ENCODE results near the gene PTPRA.

PTPRA gene

DNA sequence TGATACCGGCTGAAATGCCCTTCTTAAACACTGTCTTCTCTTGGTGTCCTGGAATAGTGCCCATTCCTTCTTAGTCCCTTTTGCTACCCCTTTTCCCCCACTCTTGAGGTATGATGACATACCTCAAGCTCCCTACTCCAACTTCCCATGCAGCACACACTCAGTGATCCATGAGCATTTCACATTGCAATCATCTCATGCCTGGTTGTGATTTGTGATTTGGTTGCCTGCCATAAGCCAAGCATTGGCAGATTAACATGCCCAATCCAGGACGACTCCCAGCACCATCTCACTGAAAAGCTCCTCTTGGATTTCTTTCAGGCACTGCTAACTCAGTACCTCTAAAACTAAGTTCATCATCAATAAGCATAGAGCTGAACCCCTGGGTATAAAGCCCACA lies 14.7 kb upstream of the PTPRA start:
- DNase-seq = no peak

- no peak for DNase-seq
Observed at GRCh38 chr20:2859330-2860121, 13.8 kb upstream of the PTPRA start.

DNA sequence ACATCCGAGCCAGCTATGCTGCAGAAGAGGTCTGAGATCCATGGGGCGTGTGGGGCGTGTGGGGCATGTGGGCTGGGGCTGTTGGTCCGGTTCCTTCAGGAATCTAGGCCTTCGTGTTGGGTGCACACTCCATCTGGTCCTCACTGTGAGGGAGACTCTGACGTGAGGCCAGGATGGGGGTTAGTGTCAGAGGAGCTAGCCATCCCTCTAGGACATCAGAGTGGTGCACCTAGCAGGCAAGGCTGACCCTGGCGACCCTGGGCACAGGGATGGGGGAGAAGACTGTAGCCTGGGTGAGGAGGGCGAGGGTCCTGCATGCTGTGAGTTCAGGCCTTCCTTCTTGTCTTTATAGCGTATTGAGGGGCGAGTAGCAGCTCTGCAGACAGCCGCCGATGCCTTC lies 8.7 kb upstream of the PTPRA start:
- no peak for DNase-seq

DNA sequence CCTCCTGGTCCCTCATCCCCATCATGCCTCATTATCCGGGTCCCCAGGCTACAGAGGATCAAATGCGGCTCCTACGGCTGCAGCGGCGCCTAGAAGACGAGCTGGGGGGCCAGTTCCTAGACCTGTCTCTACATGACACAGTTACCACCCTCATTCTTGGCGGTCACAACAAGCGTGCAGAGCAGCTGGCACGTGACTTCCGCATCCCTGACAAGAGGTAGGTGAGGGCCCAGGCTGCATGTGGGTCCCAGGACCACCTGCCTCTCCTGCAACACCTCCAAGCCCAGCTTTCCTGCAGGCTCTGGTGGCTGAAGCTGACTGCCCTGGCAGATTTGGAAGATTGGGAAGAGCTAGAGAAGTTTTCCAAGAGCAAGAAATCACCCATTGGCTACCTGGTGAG lies 8.2 kb upstream of the PTPRA start:
- DNase-seq = no peak

- no peak for DNase-seq
Observed at GRCh38 chr20:2865630-2866029, 7.7 kb upstream of the PTPRA start.

- no peak for DNase-seq
Observed at GRCh38 chr20:2866236-2866635, 7.0 kb upstream of the PTPRA start.

- no peak for DNase-seq
Observed at GRCh38 chr20:2867081-2867864, 6.0 kb upstream of the PTPRA start.

GRCh38 chr20:2869381-2869780 lies 3.9 kb upstream of the PTPRA start:
- no peak for DNase-seq

- DNase-seq = no peak
Observed at GRCh38 chr20:2871111-2871465, 2.2 kb upstream of the PTPRA start.

- no peak for DNase-seq
Observed at GRCh38 chr20:2871661-2872458, 1.4 kb upstream of the PTPRA start.

- peak; percentile 69 for DNase-seq
Observed at GRCh38 chr20:2872459-2873009, 747 bp upstream of the PTPRA start.

DNA sequence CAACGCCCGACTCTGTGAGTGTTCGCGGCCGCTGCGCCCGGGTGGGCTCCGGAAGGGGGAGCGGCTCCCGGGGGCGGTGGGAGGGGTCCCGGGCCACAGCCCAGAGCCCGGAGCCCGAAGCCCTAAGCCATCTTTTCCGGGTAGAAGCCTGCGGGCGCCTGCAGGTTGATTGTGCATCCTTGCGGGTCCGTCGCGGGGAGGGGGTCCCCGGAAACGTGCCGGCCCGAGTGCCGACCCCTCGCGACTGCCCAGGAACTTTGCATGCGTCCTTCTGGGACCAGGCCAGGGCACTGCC lies 413 bp downstream of the PTPRA start:
- peak; percentile 57 for DNase-seq

DNA sequence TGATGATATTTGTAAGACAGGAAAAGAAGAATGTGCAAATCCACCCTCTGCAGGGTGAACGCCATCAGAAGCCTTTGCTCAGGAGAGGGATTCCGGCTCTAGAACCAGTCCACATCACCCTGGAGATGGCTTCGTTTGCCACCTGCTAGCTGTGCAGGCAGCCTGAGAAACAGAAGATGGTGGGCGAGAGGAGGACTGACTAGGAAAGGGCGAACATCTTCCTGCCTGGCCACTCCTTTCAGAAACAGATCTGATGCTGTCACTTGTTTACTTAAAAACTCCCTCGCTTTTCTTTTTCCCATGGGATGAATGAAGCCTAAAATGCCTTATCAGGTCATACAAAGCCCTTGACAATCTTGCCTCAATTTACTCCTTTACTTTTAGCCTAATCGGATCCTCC lies 1.2 kb downstream of the PTPRA start:
- no peak for DNase-seq

DNA sequence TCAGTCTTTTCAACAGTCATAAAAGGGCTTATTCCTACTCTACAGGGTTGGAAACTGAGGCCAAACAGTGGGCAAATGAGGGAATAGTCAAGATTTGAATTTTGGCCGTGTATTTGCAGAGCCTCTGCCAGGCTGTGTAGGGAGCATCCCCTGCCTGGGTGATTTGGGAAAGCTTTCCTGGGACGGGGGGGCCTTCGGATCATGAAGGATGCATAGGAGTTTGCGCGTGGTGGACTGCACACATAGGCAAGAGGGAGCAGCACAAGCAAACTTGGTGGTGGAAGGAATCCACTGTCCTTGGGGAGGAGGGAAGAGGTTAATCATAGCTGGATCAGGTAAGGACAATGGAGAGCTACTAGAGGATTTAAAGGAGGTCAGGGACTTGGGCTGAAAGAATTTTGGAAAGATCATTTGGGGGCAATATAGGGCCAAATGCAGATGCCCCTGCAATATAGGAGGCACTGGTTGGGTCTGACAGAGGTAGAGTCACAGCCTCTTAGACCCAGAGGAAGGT lies 2.5 kb downstream of the PTPRA start:
- no peak for DNase-seq

DNA sequence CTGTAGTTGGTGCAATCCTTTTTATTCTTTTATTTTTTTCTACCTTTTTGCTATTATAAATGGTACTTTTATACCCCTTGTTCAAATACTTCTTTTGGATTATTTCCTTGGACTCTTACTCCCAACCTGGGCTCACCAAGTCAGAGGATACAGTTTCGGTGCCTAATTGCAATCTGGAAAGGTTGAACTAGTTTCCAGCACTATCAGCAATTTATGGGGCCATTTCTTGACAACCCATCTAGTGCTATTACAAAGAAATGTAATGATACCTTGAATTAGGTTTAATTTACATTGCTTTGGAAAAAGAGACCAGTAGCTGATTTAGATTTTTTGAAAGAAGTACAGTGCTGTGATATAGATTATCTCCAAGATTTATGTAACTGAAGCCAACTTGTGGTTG lies 5.2 kb downstream of the PTPRA start:
- no peak for DNase-seq

- DNase-seq = no peak
Observed at GRCh38 chr20:2879146-2879545, 5.9 kb downstream of the PTPRA start.

GRCh38 chr20:2880650-2881049 lies 7.4 kb downstream of the PTPRA start:
- DNase-seq = no peak

- no peak for DNase-seq
Observed at GRCh38 chr20:2883726-2884637, 10.7 kb downstream of the PTPRA start.

DNA sequence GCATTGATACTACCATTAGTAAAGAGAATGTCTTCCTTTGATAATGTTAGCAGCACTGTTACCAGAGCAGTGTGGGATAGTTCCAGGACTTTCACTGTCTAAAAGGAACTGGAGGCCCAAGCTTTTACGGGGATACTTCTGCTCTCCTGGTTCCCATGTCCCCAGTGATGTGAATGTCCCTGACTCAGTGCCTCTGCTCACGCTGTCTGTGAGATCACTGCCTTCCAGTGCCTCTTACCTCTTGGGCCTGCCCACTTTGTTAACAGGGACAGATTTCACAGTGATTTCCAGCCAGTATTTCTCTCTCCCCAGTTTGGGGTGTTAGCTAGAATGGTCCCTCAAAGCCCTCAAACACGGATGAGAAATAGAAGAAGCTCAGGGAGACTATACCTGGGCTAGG lies 14.4 kb downstream of the PTPRA start:
- DNase-seq = no peak

- DNase-seq = no peak
Observed at GRCh38 chr20:2888224-2888955, 15.1 kb downstream of the PTPRA start.

DNA sequence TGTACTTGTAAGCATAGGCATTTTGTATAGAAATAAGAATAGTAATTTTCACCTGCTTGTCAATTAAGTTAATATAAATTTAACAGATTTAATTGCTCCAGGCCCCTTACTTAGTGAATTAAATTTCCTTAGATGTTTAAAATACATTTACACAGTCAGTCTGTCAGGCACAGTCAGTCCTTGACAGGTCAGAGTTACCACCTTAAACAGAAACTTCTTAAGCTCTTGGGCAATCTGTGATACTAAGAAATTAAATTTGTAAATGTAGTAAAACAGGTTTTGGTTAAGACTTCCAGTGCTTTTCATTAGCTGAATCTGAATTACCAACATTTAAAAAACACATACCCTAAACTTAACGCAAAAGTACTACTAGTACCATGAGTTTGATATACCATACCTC lies 15.9 kb downstream of the PTPRA start:
- DNase-seq = no peak
